HG02870 (cell line): ENCODE results near the gene GASK1A.

Experiments used
- ATAC-seq: cut with Tn5 transposase; IDR thresholded peaks from one replicate; pipeline ENCODE4 v1.9.1; 2021; ENCODE audit warnings: mild to moderate bottlenecking, moderate library complexity; ENCODE audit not compliant: unreplicated experiment

GASK1A gene

GRCh38 chr3:43082457-43082856, 103.3 kb downstream of the GASK1A start:
- no peak for ATAC-seq

GRCh38 chr3:43086460-43087165, 107.5 kb downstream of the GASK1A start:
- no peak for ATAC-seq

- no peak for ATAC-seq
Measured at GRCh38 chr3:43087249-43087776, 108.2 kb downstream of the GASK1A start.

GRCh38 chr3:43089081-43089480, 110.0 kb downstream of the GASK1A start:
- ATAC-seq, result no peak

GRCh38 chr3:43090238-43090637, 111.1 kb downstream of the GASK1A start:
- ATAC-seq, result no peak

GRCh38 chr3:43091481-43091880, 112.4 kb downstream of the GASK1A start:
- ATAC-seq, result no peak

GRCh38 chr3:43093006-43093405, 113.9 kb downstream of the GASK1A start:
- ATAC-seq, result no peak

- no peak for ATAC-seq
Measured at GRCh38 chr3:43093974-43094373, 114.9 kb downstream of the GASK1A start.

- ATAC-seq, result no peak
Measured at GRCh38 chr3:43094381-43094780, 115.3 kb downstream of the GASK1A start.

GRCh38 chr3:43094851-43095250, 115.7 kb downstream of the GASK1A start:
- no peak for ATAC-seq

GRCh38 chr3:43095370-43095769, 116.3 kb downstream of the GASK1A start:
- ATAC-seq, result no peak

- ATAC-seq, result no peak
Measured at GRCh38 chr3:43096761-43097160, 117.7 kb downstream of the GASK1A start.

GRCh38 chr3:43097400-43098080, 118.4 kb downstream of the GASK1A start:
- no peak for ATAC-seq

- no peak for ATAC-seq
Measured at GRCh38 chr3:43098761-43099160, 119.7 kb downstream of the GASK1A start.

GRCh38 chr3:43102773-43103480, 123.8 kb downstream of the GASK1A start:
- ATAC-seq, result no peak

GRCh38 chr3:43104039-43104438, 124.9 kb downstream of the GASK1A start:
- ATAC-seq, result no peak

GRCh38 chr3:43104660-43105595, 125.8 kb downstream of the GASK1A start:
- ATAC-seq, result no peak

GRCh38 chr3:43105596-43106292, 126.6 kb downstream of the GASK1A start, which contains the start of gene POMGNT2:
POMGNT2 (minus strand) TSS chr3:43106079; CDS start chr3:43081431, 24,648 bp downstream.
- ATAC-seq, result peak; percentile 72

- ATAC-seq, result no peak
Measured at GRCh38 chr3:43106293-43106628, 127.2 kb downstream of the GASK1A start.
